Glomerular visceral epithelial cell (primary cell): Measurements from ENCODE around the gene CDCP1.

ENCODE experiments used
- DNase-seq: peaks from one replicate; pipeline ENCODE4 v3.0.0-alpha.2; 2016; ENCODE audit errors: extremely low spot score

Gene CDCP1

GRCh38 chr3:45139372-45140140, 6.6 kb downstream of the CDCP1 start:
- no peak for DNase-seq

DNA sequence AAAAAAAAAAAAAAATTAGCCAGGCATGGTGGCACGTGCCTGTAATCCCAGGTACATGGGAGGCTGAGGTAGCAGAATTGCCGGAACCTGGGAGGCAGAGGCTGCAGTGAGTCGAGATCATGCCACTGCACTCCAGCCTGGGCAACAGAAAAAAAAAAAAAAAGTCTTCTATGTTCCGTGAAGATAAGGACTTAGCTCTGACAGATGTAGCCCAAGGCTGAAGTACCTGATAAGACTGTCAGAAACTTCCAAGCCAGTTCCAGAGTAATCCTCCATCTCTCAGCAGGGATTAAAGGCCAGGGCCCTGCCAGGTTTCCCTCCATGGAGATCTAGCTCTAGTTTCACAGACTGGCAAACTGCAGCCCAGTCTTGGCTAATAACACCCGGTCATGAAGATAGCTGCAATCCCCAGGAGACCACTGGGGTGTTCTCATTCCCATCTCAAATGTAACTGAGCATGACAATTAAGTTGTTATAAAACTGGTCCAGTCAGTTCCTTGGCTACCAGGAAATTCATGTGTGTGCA, 8.5 kb downstream of the CDCP1 start:
- DNase-seq: no peak

DNA sequence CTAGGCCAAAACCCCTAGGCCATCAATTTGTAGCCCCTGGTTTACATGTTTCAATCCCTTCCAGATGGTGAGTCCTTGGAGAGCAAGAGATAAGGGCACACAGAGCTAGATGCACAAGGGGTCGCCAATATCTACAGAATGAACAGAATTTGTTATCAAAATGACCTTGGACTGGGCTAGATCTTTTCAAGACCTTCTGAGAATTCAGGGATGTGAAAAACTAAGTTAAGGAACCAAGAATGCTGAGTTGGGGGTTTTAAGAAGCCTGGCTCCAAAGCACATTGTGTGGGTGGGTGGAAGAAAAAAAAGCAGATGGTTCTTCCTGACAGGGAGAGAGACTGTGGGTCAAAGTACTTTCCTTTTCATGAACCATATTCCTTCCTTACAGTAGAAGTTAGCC, 10.2 kb downstream of the CDCP1 start:
- DNase-seq: no peak

DNA sequence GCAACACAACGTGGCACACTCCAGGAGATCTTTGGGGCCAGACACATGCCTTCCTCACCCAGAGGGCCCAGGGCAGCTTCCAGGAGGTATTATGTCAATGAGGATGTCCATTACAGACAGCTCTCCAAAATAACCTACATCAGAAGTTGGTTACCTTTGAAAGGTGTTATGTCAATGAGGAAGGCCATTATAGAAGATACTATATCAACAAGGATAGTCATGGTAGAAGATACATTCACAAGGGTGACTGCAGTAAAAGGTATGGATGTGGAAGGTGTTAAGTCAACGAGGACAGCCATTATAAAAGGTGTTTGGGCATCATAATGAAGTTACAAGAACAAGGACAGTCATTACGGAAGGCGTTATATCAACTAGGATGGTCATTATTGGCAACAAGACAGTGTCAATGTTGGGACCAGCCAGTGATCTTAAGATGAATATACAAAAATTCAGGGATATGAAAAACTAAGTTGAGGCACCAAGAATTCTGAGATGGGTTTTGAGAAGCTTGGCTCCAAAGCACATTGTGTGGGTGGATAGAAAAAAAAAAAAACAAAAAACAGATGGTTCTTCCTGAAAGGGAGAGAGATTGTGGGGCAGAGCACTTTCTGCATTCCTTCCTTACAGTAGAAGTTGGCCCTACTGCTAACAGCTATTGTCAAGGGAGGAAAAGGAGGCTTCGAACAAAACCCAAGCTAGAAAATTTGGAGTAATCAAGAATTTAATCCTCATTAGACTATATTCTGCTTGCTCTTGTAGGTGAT, 11.2 kb downstream of the CDCP1 start:
- DNase-seq: no peak

- DNase-seq: peak; percentile 64
Measured at GRCh38 chr3:45132568-45133211, 13.5 kb downstream of the CDCP1 start.

DNA sequence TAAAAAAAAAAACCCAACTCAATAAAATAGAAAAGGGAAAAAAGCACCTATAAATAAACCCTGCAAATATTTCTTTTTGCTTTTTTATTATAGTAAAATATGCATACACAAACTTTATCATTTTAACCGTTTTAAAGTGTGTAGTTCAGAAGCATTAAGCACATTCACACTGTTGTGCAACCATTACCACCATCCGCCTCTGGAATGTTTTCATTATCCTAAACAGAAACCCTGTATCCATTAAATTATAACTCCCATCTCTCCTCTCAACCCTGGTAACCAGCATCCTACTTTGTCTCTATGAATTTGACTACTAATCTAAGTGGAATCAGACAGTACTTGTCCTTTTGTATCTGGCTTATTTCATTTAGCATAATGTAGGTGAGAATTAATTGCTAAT, 15.0 kb downstream of the CDCP1 start:
- DNase-seq: no peak

- DNase-seq: no peak
Measured at GRCh38 chr3:45130476-45130875, 15.7 kb downstream of the CDCP1 start.

GRCh38 chr3:45128950-45129349, 17.2 kb downstream of the CDCP1 start:
- DNase-seq: no peak

GRCh38 chr3:45127130-45127822, 18.9 kb downstream of the CDCP1 start:
- no peak for DNase-seq

DNA sequence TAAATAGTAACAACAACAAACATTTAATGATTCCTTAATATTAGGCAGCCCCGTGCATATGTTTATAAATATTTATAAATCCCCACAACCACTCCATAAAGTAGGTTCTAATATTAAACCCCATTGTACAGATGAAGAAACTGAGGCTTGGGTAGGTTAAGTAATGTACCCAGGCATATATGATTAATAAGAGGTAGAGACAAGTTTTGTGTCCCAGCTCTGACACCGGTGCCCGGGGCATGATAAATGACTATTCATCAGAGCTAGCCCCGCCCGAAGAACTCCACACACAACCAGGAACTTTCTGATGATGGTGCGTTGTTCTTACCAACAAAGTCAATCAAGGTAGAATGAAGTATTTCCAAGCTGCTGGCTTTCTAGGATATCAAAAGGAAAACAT, 19.4 kb downstream of the CDCP1 start:
- DNase-seq: no peak

DNA sequence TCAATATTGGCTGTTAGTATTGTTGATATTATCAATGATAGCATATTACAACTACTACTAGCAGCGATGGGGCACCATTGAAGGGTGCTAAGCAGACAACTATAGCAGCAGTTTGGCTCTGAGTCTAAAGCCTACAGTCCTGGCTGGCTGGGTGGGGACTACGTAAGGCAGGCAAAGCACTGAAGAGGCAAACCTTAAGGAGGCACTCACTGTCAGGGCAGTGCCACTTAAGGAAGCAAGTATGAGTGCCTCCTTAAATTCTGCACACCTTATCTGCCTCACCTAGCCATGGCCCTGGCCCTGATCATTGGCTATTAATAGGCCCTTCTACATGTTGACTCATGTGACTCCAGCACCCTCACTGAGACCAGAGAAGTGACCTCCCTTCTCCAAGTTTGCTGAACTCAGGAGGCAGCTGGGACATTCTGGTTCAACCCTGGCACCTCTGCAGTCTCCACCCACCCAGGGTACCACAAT, 20.6 kb downstream of the CDCP1 start:
- no peak for DNase-seq

DNA sequence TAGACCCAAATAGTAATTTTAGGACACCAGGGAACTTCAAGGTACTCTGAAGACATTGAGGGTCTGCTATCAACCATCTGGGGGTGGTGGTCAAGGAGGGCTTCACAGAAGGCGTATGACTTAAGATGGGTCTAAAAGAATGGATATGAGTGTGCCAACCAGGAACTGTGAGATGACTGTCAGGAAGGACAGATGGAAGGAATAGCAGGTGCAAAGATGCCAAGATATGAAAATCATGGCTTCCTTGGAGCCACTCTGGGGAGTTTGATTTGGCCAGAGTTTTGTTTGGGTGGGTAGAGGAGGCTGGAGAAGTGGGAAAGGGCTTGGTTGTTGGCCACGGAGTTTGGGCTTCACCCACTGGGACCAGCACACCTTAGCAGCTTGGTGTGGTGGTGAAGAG, 21.2 kb downstream of the CDCP1 start:
- no peak for DNase-seq

GRCh38 chr3:45124352-45124751, 21.8 kb downstream of the CDCP1 start:
- peak; percentile 95 for DNase-seq

GRCh38 chr3:45123581-45124269, 22.5 kb downstream of the CDCP1 start:
- peak; percentile 93 for DNase-seq

- peak; percentile 92 for DNase-seq
Measured at GRCh38 chr3:45123030-45123429, 23.1 kb downstream of the CDCP1 start.

DNA sequence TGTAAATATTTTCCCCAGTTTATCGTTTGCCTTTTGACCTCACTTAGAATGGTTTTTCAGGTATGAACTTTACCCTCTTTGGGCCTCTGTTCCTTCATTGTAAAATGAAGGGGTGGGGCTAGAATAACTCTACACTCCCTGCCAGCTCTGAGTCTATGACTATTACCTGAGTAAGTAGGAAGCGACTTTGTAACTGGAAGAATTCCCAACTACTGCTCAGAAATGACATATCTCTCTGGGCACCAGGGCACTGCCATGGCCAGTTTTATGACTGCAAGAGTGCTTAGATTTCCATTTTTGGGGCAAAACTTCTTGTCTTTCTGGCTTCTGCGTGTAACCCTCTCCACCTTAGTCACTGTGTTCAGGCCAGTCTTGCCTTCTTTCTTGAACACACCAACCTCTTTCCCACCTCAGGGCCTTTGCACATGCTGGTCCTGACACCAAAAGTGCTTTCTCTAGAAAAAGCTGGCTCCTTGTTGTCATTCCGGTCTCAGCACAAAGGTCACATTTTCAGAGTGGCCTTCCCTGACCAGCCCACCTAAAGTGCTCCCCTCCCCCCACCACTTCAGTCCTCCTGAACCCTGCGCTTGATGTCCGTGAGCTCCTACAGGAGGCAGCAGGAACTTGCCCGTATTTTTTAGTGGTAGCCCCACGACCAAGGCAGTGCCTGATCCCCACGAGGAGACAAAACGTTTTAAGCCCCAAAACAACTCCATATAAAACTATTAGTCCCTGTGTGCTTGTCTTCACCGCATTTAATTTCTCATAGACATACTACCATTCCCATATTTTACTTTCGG, 25.6 kb downstream of the CDCP1 start:
- no peak for DNase-seq

DNA sequence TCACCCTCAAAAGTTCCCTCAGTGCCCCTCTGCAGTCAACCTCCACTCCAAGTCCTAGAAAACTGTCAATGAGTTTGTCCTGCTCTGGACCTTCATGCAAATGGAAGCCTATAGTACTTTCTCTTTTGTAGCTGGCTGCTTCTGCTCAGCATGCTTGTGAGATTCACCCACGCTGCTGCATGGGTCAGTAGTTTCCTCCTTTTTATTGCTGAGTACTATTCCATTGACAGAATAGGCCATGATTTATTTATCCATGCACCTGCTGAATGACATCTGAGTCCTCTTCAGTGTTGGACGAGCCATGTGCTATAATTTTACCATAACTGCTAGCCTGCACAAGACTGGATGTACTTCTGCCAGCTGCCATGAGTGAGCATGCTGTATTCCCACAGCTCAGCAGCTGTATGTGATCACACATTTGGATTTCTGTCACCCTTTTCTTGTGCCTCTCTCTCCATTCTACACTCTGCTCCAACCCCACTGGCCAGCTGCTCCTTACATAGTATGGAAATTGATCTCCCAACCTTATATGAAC, 26.3 kb downstream of the CDCP1 start:
- no peak for DNase-seq

GRCh38 chr3:45119376-45119775, 26.8 kb downstream of the CDCP1 start:
- DNase-seq: no peak

DNA sequence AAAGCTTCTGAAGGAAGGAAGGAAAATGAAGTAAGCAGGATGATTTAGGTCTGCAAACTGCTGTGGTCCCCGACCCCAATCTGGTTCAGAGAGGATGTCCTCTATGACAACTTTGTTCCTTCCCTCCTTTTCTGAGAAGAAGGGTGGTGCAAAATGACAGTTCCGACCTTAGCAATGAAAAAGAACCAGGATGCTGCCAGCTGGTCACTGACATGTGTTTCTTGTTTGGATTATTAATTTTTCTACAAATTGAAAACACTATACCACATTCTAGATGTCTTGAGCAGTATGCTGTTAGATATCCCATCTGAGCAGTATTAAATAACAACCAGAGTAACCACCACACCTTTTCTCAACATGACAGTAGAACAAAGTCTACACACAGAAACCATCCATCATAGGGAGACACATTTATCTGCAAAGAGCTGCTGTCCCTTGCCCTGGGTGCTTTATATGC, 27.5 kb downstream of the CDCP1 start:
- no peak for DNase-seq

DNA sequence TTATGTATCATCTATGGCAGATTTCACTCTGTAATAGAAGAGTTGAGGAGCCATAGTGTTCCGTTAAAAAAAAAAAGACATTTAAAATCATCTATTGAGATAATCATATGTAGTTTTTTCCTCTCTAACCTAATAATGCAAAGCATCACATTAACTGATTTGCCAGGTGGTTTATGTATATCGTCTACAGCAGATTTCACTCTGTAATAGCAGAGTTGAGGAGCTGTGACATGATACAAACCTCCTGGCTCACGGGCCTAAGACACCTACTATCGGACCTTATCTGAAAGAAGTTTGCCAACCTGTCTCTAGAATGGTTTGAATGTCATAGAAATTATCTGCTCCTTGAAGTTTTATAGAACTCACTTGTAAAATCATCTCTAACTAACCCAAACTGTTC, 29.8 kb downstream of the CDCP1 start:
- no peak for DNase-seq
